K562 (cell line): ENCODE results near the gene DCHS2. TPM values are rescaled to one million over a fixed set of nuclear protein-coding genes. Genes with fewer than 3 reads are reported as not detected.

ENCODE experiments used
- ATAC-seq: fragments of 200-7000 bp; cut with Tn5 transposase; 3 replicates; pipeline ENCODE4 v1.9.1; 2020; ENCODE audit warnings: moderate library complexity
- BruUV-seq: library from RNA; stranded (reverse); fragments of 400-500 nt; replicated peaks from 2 replicates; lab custom pipeline; 2021; lab: Mats Ljungman, UMichigan
- CTCF ChIA-PET: fragments of 300-600 bp; formaldehyde crosslinking; extraction: SDS; loops from one replicate; lab custom pipeline; 2021; ENCODE audit warnings: low intra/inter-chr PET ratio; lab: Yijun Ruan, JAX
- POLR2A ChIA-PET: fragments of 300-600, 350-650 bp; sonication (Branson Sonifier 250); formaldehyde crosslinking; extraction: SDS; loops from one replicate; lab custom pipeline; 2021; ENCODE audit warnings: antibody characterized with exemption, inconsistent platforms; lab: Yijun Ruan, JAX
- DNase-seq, 4 experiments: peaks; one replicate each; pipeline versions ENCODE4 v3.0.0 to v3.0.0-alpha.2; 2011 to 2018; ENCODE audit warnings: low spot score in 3 of 4, mixed read lengths in 3 of 4; ENCODE audit errors: extremely low read depth in 1 of 4
- FAIRE-seq: peaks from 2 replicates; lab custom pipeline; 2011; peaks lifted over from hg19 to GRCh38; lab: Jason Lieb, UNC
- H2AFZ ChIP-seq: 2 replicates; pipeline ENCODE4 v1.6.0; 2011; ENCODE audit warnings: low read depth, low read length, control low read depth, inconsistent platforms
- H3K27ac ChIP-seq: fragments of 200-600 bp; 3 replicates; pipeline ENCODE4 v1.8.0; 2011; ENCODE audit warnings: low read depth, mild to moderate bottlenecking, control low read depth, inconsistent platforms, low read length, moderate library complexity, mixed read lengths; ENCODE audit errors: extremely low read depth
- H3K27me3 ChIP-seq, 2 experiments: fragments of 300-600 bp in 1 of 2; 2 replicates in 1 of 2; 3 replicates in 1 of 2; pipeline versions ENCODE4 v1.6.0 to v1.8.0; 2011; ENCODE audit warnings: inconsistent platforms in 2 of 2, low read length in 2 of 2, mild to moderate bottlenecking in 1 of 2, mixed read lengths in 1 of 2, moderate library complexity in 1 of 2; ENCODE audit not compliant: control insufficient read depth in 2 of 2, insufficient read depth in 2 of 2
- H3K36me3 ChIP-seq: fragments of 300-600 bp; 3 replicates; pipeline ENCODE4 v1.8.0; 2011; ENCODE audit warnings: mild to moderate bottlenecking, low read length, inconsistent platforms; ENCODE audit not compliant: control insufficient read depth, insufficient read depth
- H3K4me1 ChIP-seq, 2 experiments: fragments of 200-600 bp in 1 of 2; replicated peaks in 1 of 2; 2 replicates in 1 of 2; 3 replicates in 1 of 2; pipeline versions ENCODE4 v1.5.1 to v1.8.0; 2011; ENCODE audit warnings: inconsistent platforms in 2 of 2, low read length in 2 of 2, mild to moderate bottlenecking in 1 of 2, mixed read lengths in 1 of 2, moderate library complexity in 1 of 2; ENCODE audit not compliant: control insufficient read depth in 2 of 2, insufficient read depth in 2 of 2
- H3K4me2 ChIP-seq: 2 replicates; pipeline ENCODE4 v1.6.1; 2011; ENCODE audit warnings: low read length, control low read depth, inconsistent platforms, mixed read lengths; ENCODE audit not compliant: insufficient read depth
- H3K4me3 ChIP-seq: fragments of 200-600 bp; sonication (generic), shearing (Covaris generic); 2 replicates; pipeline ENCODE4 v1.5.1; 2016; ENCODE audit warnings: control low read depth, inconsistent platforms
- H3K79me2 ChIP-seq: fragments of 200-600 bp; 3 replicates; pipeline ENCODE4 v1.8.0; 2011; ENCODE audit warnings: low read length, inconsistent platforms; ENCODE audit not compliant: control insufficient read depth, insufficient read depth
- H3K9ac ChIP-seq, 2 experiments: 2 replicates each; pipeline versions ENCODE4 v1.6.0 to v1.6.1; 2011; ENCODE audit warnings: low read depth in 2 of 2, low read length in 2 of 2, control low read depth in 1 of 2, inconsistent platforms in 1 of 2, mild to moderate bottlenecking in 1 of 2, mixed read lengths in 1 of 2; ENCODE audit not compliant: insufficient read depth in 1 of 2
- H3K9me1 ChIP-seq: one replicate; pipeline ENCODE4 v1.6.0; 2011; ENCODE audit warnings: inconsistent platforms, mild to moderate bottlenecking, low read length, moderate library complexity; ENCODE audit not compliant: control insufficient read depth, insufficient read depth
- H3K9me3 ChIP-seq: replicated peaks from 2 replicates; pipeline ENCODE4 v1.5.1; 2011; ENCODE audit warnings: low read depth, low read length, inconsistent platforms; ENCODE audit not compliant: control insufficient read depth, insufficient read depth
- H4K20me1 ChIP-seq: replicated peaks from 2 replicates; pipeline ENCODE4 v1.6.1; 2011; ENCODE audit warnings: low read length, inconsistent platforms, mixed read lengths; ENCODE audit not compliant: control insufficient read depth, insufficient read depth
- BRD9 ChIP-seq: fragments of 450-650 bp; IDR thresholded peaks from 2 replicates; pipeline ENCODE4 v1.6.1; 2018; ENCODE audit warnings: low read depth; ENCODE audit not compliant: partially characterized antibody
- CEBPB ChIP-seq: fragments of 450-650 bp; IDR thresholded peaks from 2 replicates; pipeline ENCODE4 v1.6.1; 2016; ENCODE audit warnings: missing genetic modification characterization, missing compliant biosample characterization
- NFIC ChIP-seq: fragments of 450-650 bp; IDR thresholded peaks from 2 replicates; pipeline ENCODE4 v1.6.1; 2017; ENCODE audit warnings: mild to moderate bottlenecking, inconsistent platforms
- STAG1 ChIP-seq: sonication (generic); formaldehyde crosslinking; IDR thresholded peaks from 2 replicates; pipeline ENCODE4 v1.5.0; 2020; ENCODE audit warnings: missing genetic modification reagents, borderline replicate concordance
- WGBS: fragments of 100-300 bp; shearing (Covaris generic); methylation state at CpG from one replicate; pipeline ENCODE4 v1.1.6; 2016; ENCODE audit warnings: low coverage, mixed read lengths; ENCODE audit not compliant: insufficient coverage; ENCODE audit errors: missing lambda C conversion rate; 5-methylcytosine and 5-hydroxymethylcytosine counted together
- in situ Hi-C: fragments of 300-500 bp; cut with MboI; formaldehyde crosslinking; loops from 4 replicates; pipeline ENCODE4 v1.15.0; 2018; ENCODE audit warnings: inconsistent platforms, mixed read lengths
- intact Hi-C: fragments of 100-400 bp; cut with micrococcal nuclease; formaldehyde crosslinking; loops from 2 replicates; pipeline ENCODE4 v1.14.2; 2022
- polyA plus RNA-seq, 8 experiments: library from polyadenylated mRNA; depleted of rRNA in 4 of 8; stranded (reverse) in 5 of 8; unstranded in 3 of 8; fragments of >200 nt; fragmentation: Nextera tagmentation in 2 of 8; fragmentation: Illumina TruSeq in 1 of 8; extraction: Ambion mirVana in 2 of 8; extraction: Trizol in 1 of 8; gene quantifications; 2 replicates each; pipeline versions ENCODE4 v1.2.1 to v1.2.3, GENCODE V29; 2011 to 2014; ENCODE audit warnings: inconsistent platforms in 1 of 8, missing spikeins in 1 of 8
- total RNA-seq, 7 experiments: library from RNA; depleted of rRNA in 6 of 7; stranded (reverse); fragments of >200 nt in 6 of 7; fragmentation: Illumina TruSeq in 2 of 7; extraction: Trizol in 2 of 7; gene quantifications; 2 replicates each; pipeline versions ENCODE4 v1.2.1 to v1.2.3, GENCODE V29; 2011 to 2021; ENCODE audit warnings: low replicate concordance in 1 of 7

DCHS2 gene
- total and polyA plus RNA-seq, 9 of the 15 experiments (the other 6 are each of a cell fraction or from before 2014, with no cell fraction given), result 0.49 to 7.1 (median 5.3) TPM

GRCh38 chr4:154476232-154476631, 15.4 kb downstream of the DCHS2 start:
- DNase-seq (no peak), ATAC-seq (no peak), FAIRE-seq (no peak)
- TF ChIP-seq BRD9 (no peak), CEBPB (peak; percentile 70)
- WGBS, result 11% methylated on average over 1 of the region's 1 CpG
- Histone ChIP-seq H3K9me3 (no peaks in the 10 kb centered on the region), H3K9me1 (no peaks in the 10 kb centered on the region), H2AFZ (peak overlapping the region; percentile 29; the same call in 1 of the 2 replicates), H3K4me1 (peaks cover 6 to 43% of the 10 kb centered on the region in 2 experiments), H3K4me2 (no peak overlapping the region), H3K36me3 (no peaks in the 10 kb centered on the region), H3K79me2 (no peaks in the 10 kb centered on the region), H4K20me1 (no peaks in the 10 kb centered on the region), H3K9ac (no peak overlapping the region), H3K27ac (peak overlapping the region; percentile 7; the same call in 1 of the 3 replicates), H3K27me3 (no peaks in the 10 kb centered on the region), H3K4me3 (no peak overlapping the region)
- POLR2A ChIA-PET, result interaction anchor here (1.0 to 1.7 kb wide), 2 partner anchors 11 to 22 kb away, joined by 3 read pairs; no protein-coding TSS in a partner anchor
- BruUV-seq, result no TSS peak
- intact Hi-C loops, result no loop called here
- in situ Hi-C loops, result no loop called here
- CTCF ChIA-PET, result no interaction called here

GRCh38 chr4:154475820-154476219, 15.8 kb downstream of the DCHS2 start:
- no peak overlapping the region for H3K4me2 ChIP-seq
- no peaks in the 10 kb centered on the region for H3K27me3 ChIP-seq
- no peaks in the 10 kb centered on the region for H3K9me1 ChIP-seq
- no peak for FAIRE-seq
- DNase-seq, result no peak
- no TSS peak for BruUV-seq
- no peaks in the 10 kb centered on the region for H3K36me3 ChIP-seq
- intact Hi-C loops, result no loop called here
- TF ChIP-seq NFIC (peak; percentile 62), STAG1 (no peak)
- H3K9ac ChIP-seq, result no peak overlapping the region
- no peak for ATAC-seq
- no peaks in the 10 kb centered on the region for H4K20me1 ChIP-seq
- H3K9me3 ChIP-seq, result no peaks in the 10 kb centered on the region
- in situ Hi-C loops, result no loop called here
- WGBS, result 9% methylated on average over 1 of the region's 1 CpG
- H3K4me1 ChIP-seq, result peaks cover 6 to 46% of the 10 kb centered on the region in 2 experiments
- ChIA-PET POLR2A (interaction anchor here (1.0 to 1.7 kb wide), 2 partner anchors 11 to 21 kb away, joined by 3 read pairs; no protein-coding TSS in a partner anchor), CTCF (no interaction called here)
- peak overlapping the region; percentile 29; the same call in 1 of the 2 replicates for H2AFZ ChIP-seq
- no peak overlapping the region for H3K4me3 ChIP-seq
- no peaks in the 10 kb centered on the region for H3K79me2 ChIP-seq
- peak overlapping the region; percentile 7; the same call in 1 of the 3 replicates for H3K27ac ChIP-seq
